OCI-LY7 (cell line): ENCODE results near the gene WIZ. TPM values are rescaled to one million over a fixed set of nuclear protein-coding genes. Genes with fewer than 3 reads are reported as not detected.

Experiments used
- BruUV-seq: library from RNA; stranded (reverse); fragments of 400-500 nt; replicated peaks from 2 replicates; lab custom pipeline; 2021; lab: Mats Ljungman, UMichigan
- CTCF ChIA-PET: fragments of 300-600 bp; sonication (Branson Sonifier 250); formaldehyde crosslinking; loops from one replicate; lab custom pipeline; 2022; ENCODE audit warnings: antibody characterized with exemption; ENCODE audit not compliant: unreplicated experiment; lab: Charles Lee
- POLR2A ChIA-PET: fragments of 300-600 bp; sonication (Branson Sonifier 250); formaldehyde crosslinking; loops from one replicate; lab custom pipeline; 2022; ENCODE audit warnings: antibody characterized with exemption; lab: Charles Lee
- DNase-seq: peaks from one replicate; pipeline ENCODE4 v3.0.0-alpha.2; 2015; ENCODE audit warnings: low spot score
- H2AFZ ChIP-seq: fragments of 200-600 bp; sonication (generic), shearing (Covaris generic); 2 replicates; pipeline ENCODE4 v1.6.1; 2014; ENCODE audit warnings: mild to moderate bottlenecking, antibody characterized with exemption, low read length, moderate library complexity
- H3K27ac ChIP-seq: fragments of 200-600 bp; sonication (generic); 2 replicates; pipeline ENCODE4 v1.5.1; 2014; ENCODE audit warnings: mixed run types, low read depth, mild to moderate bottlenecking, moderate library complexity, low read length, inconsistent platforms; ENCODE audit not compliant: poor library complexity, severe bottlenecking
- H3K36me3 ChIP-seq: fragments of 200-600 bp; sonication (generic); 2 replicates; pipeline ENCODE4 v1.6.1; 2014; ENCODE audit warnings: mild to moderate bottlenecking, antibody characterized with exemption, low read length, moderate library complexity, mixed read lengths; ENCODE audit not compliant: insufficient read depth
- H3K4me1 ChIP-seq: fragments of 200-600 bp; sonication (generic); 2 replicates; pipeline ENCODE4 v1.5.1; 2014; ENCODE audit warnings: mild to moderate bottlenecking, low read length; ENCODE audit not compliant: insufficient read depth, poor library complexity, severe bottlenecking
- H3K4me2 ChIP-seq: fragments of 200-600 bp; sonication (generic); 2 replicates; pipeline ENCODE4 v1.6.1; 2014; ENCODE audit warnings: mild to moderate bottlenecking, low read length
- H3K4me3 ChIP-seq: fragments of 200-600 bp; sonication (generic); 2 replicates; pipeline ENCODE4 v1.5.1; 2014; ENCODE audit warnings: mild to moderate bottlenecking, low read depth, low read length; ENCODE audit not compliant: poor library complexity, severe bottlenecking
- H3K79me2 ChIP-seq: fragments of 200-600 bp; sonication (generic); 2 replicates; pipeline ENCODE4 v1.6.1; 2016; ENCODE audit warnings: low read depth, mild to moderate bottlenecking, low read length, moderate library complexity, mixed read lengths; ENCODE audit not compliant: insufficient read depth
- H3K9me2 ChIP-seq: fragments of 200-600 bp; sonication (generic); 2 replicates; pipeline ENCODE4 v1.6.1; 2016; ENCODE audit warnings: mild to moderate bottlenecking, low read length, mixed read lengths; ENCODE audit not compliant: insufficient read depth
- H3K9me3 ChIP-seq: fragments of 200-600 bp; sonication (generic); 2 replicates; pipeline ENCODE4 v1.6.1; 2014; ENCODE audit warnings: mild to moderate bottlenecking, mixed run types, low read length, mixed read lengths
- H4K20me1 ChIP-seq: fragments of 200-600 bp; sonication (generic); 2 replicates; pipeline ENCODE4 v1.6.1; 2014; ENCODE audit warnings: mild to moderate bottlenecking, antibody characterized with exemption, low read length, moderate library complexity, mixed read lengths; ENCODE audit not compliant: insufficient read depth
- CTCF ChIP-seq: fragments of 200-600 bp; sonication (generic); conservative IDR thresholded peaks from 2 replicates; pipeline ENCODE4 v1.5.1; 2014; ENCODE audit warnings: mild to moderate bottlenecking, antibody characterized with exemption, low read length, moderate library complexity, mixed read lengths
- EZH2phosphoT487 ChIP-seq: fragments of 200-600 bp; sonication (generic); IDR thresholded peaks from 2 replicates; pipeline ENCODE4 v1.6.1; 2018; ENCODE audit warnings: low read depth, borderline replicate concordance, mild to moderate bottlenecking, mixed run types, antibody characterized with exemption, low read length, moderate library complexity, mixed read lengths
- intact Hi-C: fragments of 100-400 bp; cut with micrococcal nuclease; formaldehyde crosslinking; loops from one replicate; pipeline ENCODE4 v1.10.0; 2022; ENCODE audit not compliant: unreplicated experiment
- total RNA-seq, 2 experiments: library from RNA; depleted of rRNA in 1 of 2; stranded (reverse); fragments of >200 nt in 1 of 2; shearing (Covaris generic) in 1 of 2; gene quantifications; 2 replicates each; pipeline ENCODE4 v1.2.3, GENCODE V29; 2014 to 2022

WIZ gene
- total RNA-seq, 2 experiments from 2014 or later, result 16.4 to 35.9 TPM

- no peak overlapping the region for H3K27ac ChIP-seq
- H3K9me2 ChIP-seq, result no peaks in the 10 kb centered on the region
- H4K20me1 ChIP-seq, result no peaks in the 10 kb centered on the region
- TF ChIP-seq CTCF (no peak), EZH2phosphoT487 (no peak)
- no peak overlapping the region for H3K4me3 ChIP-seq
- no peak for DNase-seq
- peaks cover 31% of the 10 kb centered on the region for H3K4me1 ChIP-seq
- no TSS peak for BruUV-seq
- no peaks in the 10 kb centered on the region for H3K9me3 ChIP-seq
- CTCF ChIA-PET, result no interaction called here
- no peak overlapping the region for H3K4me2 ChIP-seq
- H2AFZ ChIP-seq, result no peak overlapping the region
- intact Hi-C loops, result loop anchor here (10.0 kb wide), 1 partner anchor 85 kb away; no protein-coding TSS in a partner anchor
- no peaks in the 10 kb centered on the region for H3K36me3 ChIP-seq
- POLR2A ChIA-PET, result no interaction called here
- no peaks in the 10 kb centered on the region; the same call in 1 of the 2 replicates for H3K79me2 ChIP-seq
Measured at GRCh38 chr19:15469513-15470297, 19.9 kb upstream of the WIZ start.

- Histone ChIP-seq H3K4me2 (no peak overlapping the region), H2AFZ (no peak overlapping the region), H3K9me2 (no peaks in the 10 kb centered on the region), H3K4me3 (no peak overlapping the region), H3K9me3 (no peaks in the 10 kb centered on the region), H4K20me1 (no peaks in the 10 kb centered on the region), H3K79me2 (no peaks in the 10 kb centered on the region; the same call in 1 of the 2 replicates), H3K36me3 (no peaks in the 10 kb centered on the region), H3K27ac (no peak overlapping the region), H3K4me1 (peaks cover 32% of the 10 kb centered on the region)
- no TSS peak for BruUV-seq
- no peak for DNase-seq
- no peak for TF ChIP-seq EZH2phosphoT487
- no peak for TF ChIP-seq CTCF
- intact Hi-C loops, result loop anchor here (10.0 kb wide), 1 partner anchor 86 kb away; no protein-coding TSS in a partner anchor
- POLR2A ChIA-PET, result no interaction called here
- CTCF ChIA-PET, result no interaction called here
Measured at GRCh38 chr19:15468675-15469512, 19.1 kb upstream of the WIZ start.
